ENCODE results near the gene NR2F1-AS1. TPM values are rescaled to one million over a fixed set of nuclear protein-coding genes. Genes with fewer than 3 reads are reported as not detected.
"Not testable (repeated sequence)": the region's sequence is repeated elsewhere in the genome, so short reads cannot be mapped to it uniquely, and the experiment has no call there.

Gene NR2F1-AS1
- total and polyA plus RNA-seq, 2 donors (not counting 1 experiment from before 2014, with no cell fraction given): not detected

DNA sequence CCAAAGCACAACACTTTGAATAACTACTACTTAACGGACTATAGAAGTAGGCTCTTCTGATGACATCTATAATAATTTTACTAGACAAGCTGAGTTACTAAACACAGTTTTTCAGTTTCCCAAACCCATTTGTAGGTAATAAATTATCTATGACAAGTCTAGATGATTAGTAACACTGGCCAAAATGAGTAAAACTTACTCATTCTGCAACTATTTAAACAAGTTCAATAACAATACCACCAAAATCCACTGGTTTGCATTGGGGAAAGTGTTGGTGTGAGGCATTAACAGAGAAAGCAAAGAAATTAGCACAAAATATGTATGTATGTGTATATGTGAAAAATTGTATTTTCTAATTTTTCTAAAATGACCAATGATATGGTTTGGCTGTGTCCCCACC is 119.3 kb downstream of the NR2F1-AS1 start:
- Histone ChIP-seq H3K4me2 (replicated peaks; ENCODE audit: low read depth, low read length, poor library complexity, severe bottlenecking) (no peak overlapping the region), H3K9ac (ENCODE audit: low read length) (no peak overlapping the region), H3K79me2 (ENCODE audit: control insufficient read depth, insufficient read depth, low read length) (no peaks in the 10 kb centered on the region), H3K4me1 (ENCODE audit: control insufficient read depth in 2 of 2, insufficient read depth in 2 of 2, low read length in 2 of 2) (no peaks in the 10 kb centered on the region), H3K27ac (ENCODE audit: low read length in 2 of 2) (no peak overlapping the region), H3K9me3 (ENCODE audit: control extremely low read depth in 1 of 3, control insufficient read depth in 2 of 3, insufficient read depth in 1 of 3, low read length in 2 of 3) (peaks cover 0 to 13% (median 7%) of the 10 kb centered on the region in 3 donors), H3K36me3 (replicated peaks in 1 of 2; ENCODE audit: control extremely low read depth in 1 of 2, control insufficient read depth in 1 of 2, extremely low read depth in 1 of 2, insufficient read depth in 2 of 2, low read length in 1 of 2) (no peaks in the 10 kb centered on the region), H3K27me3 (replicated peaks in 1 of 4; ENCODE audit: control extremely low read depth in 1 of 4, control insufficient read depth in 3 of 4, insufficient read depth in 4 of 4, low read length in 3 of 4) (no peaks in the 10 kb centered on the region), H4K20me1 (ENCODE audit: control insufficient read depth, insufficient read depth, low read length, poor library complexity, severe bottlenecking) (no peaks in the 10 kb centered on the region), H2AFZ (ENCODE audit: insufficient read depth, low read depth, low read length, poor library complexity, severe bottlenecking) (no peak overlapping the region), H3K4me3 (ENCODE audit: control extremely low read depth in 1 of 5, extremely low read depth in 1 of 5, insufficient read depth in 1 of 5, low read depth in 2 of 5, low read length in 4 of 5) (no peak overlapping the region)
- H3K4me1 Mint-ChIP-seq: no peaks in the 10 kb centered on the region
- DNase-seq (no peak), ATAC-seq (ENCODE audit: low read depth) (no peak)
- no peak overlapping the region for H3K27ac Mint-ChIP-seq
- WGBS (ENCODE audit: insufficient coverage): no CpG with 5 or more reads among the region's 1 CpG
- intact Hi-C loops (cut with micrococcal nuclease): no loop called here
- no peak overlapping the region for H3K4me3 Mint-ChIP-seq
- ChIA-PET CTCF (no interaction called here), POLR2A (no interaction called here)
- no peaks in the 10 kb centered on the region for H3K27me3 Mint-ChIP-seq
- no peak for TF ChIP-seq EZH2 (IDR thresholded peaks at IDR 0.05; ENCODE audit: borderline replicate concordance, insufficient read depth, low read depth, low read length, poor library complexity, severe bottlenecking)
- H3K9me3 Mint-ChIP-seq (ENCODE audit: insufficient read depth): peaks cover 4% of the 10 kb centered on the region

DNA sequence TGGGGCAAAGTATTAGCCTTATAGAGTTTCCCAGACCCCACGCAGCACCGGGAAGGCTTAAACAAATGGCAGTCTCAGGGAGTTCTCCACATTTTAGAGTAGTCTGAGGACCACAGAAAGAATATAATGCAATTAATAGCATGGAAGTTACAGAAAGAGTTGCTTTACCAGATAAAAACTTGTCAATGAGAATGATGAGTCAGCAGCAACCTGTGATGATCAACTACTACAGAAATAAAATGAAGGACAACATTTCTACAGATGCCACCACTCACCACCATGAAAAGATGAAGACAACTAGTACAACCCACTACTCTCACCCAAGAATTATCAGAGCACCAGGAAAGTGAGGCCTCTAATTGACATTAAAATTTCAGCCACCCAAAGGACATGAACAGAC is 120.7 kb downstream of the NR2F1-AS1 start:
- intact Hi-C loops (cut with micrococcal nuclease): no loop called here
- H3K4me3 Mint-ChIP-seq: no peak overlapping the region
- Histone ChIP-seq H3K36me3 (replicated peaks in 1 of 2; ENCODE audit: control extremely low read depth in 1 of 2, control insufficient read depth in 1 of 2, extremely low read depth in 1 of 2, insufficient read depth in 2 of 2, low read length in 1 of 2) (no peaks in the 10 kb centered on the region), H3K27me3 (replicated peaks in 1 of 4; ENCODE audit: control extremely low read depth in 1 of 4, control insufficient read depth in 3 of 4, insufficient read depth in 4 of 4, low read length in 3 of 4) (no peaks in the 10 kb centered on the region), H2AFZ (ENCODE audit: insufficient read depth, low read depth, low read length, poor library complexity, severe bottlenecking) (no peak overlapping the region), H3K79me2 (ENCODE audit: control insufficient read depth, insufficient read depth, low read length) (no peaks in the 10 kb centered on the region), H3K4me2 (replicated peaks; ENCODE audit: low read depth, low read length, poor library complexity, severe bottlenecking) (no peak overlapping the region), H3K27ac (ENCODE audit: low read length in 2 of 2) (no peak overlapping the region), H3K4me3 (ENCODE audit: control extremely low read depth in 1 of 5, extremely low read depth in 1 of 5, insufficient read depth in 1 of 5, low read depth in 2 of 5, low read length in 4 of 5) (no peak overlapping the region), H3K9ac (ENCODE audit: low read length) (no peak overlapping the region), H3K4me1 (ENCODE audit: control insufficient read depth in 2 of 2, insufficient read depth in 2 of 2, low read length in 2 of 2) (no peaks in the 10 kb centered on the region), H3K9me3 (ENCODE audit: control extremely low read depth in 1 of 3, control insufficient read depth in 2 of 3, insufficient read depth in 1 of 3, low read length in 2 of 3) (peaks cover 0 to 8% (median 7%) of the 10 kb centered on the region in 3 donors), H4K20me1 (ENCODE audit: control insufficient read depth, insufficient read depth, low read length, poor library complexity, severe bottlenecking) (no peaks in the 10 kb centered on the region)
- peaks cover 4% of the 10 kb centered on the region for H3K9me3 Mint-ChIP-seq (ENCODE audit: insufficient read depth)
- ChIA-PET POLR2A (no interaction called here), CTCF (no interaction called here)
- TF ChIP-seq EZH2 (IDR thresholded peaks at IDR 0.05; ENCODE audit: borderline replicate concordance, insufficient read depth, low read depth, low read length, poor library complexity, severe bottlenecking): no peak
- TF ChIP-seq, protein P1, sequence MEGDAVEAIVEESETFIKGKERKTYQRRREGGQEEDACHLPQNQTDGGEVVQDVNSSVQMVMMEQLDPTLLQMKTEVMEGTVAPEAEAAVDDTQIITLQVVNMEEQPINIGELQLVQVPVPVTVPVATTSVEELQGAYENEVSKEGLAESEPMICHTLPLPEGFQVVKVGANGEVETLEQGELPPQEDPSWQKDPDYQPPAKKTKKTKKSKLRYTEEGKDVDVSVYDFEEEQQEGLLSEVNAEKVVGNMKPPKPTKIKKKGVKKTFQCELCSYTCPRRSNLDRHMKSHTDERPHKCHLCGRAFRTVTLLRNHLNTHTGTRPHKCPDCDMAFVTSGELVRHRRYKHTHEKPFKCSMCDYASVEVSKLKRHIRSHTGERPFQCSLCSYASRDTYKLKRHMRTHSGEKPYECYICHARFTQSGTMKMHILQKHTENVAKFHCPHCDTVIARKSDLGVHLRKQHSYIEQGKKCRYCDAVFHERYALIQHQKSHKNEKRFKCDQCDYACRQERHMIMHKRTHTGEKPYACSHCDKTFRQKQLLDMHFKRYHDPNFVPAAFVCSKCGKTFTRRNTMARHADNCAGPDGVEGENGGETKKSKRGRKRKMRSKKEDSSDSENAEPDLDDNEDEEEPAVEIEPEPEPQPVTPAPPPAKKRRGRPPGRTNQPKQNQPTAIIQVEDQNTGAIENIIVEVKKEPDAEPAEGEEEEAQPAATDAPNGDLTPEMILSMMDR (IDR thresholded peaks at IDR 0.05): no peak
- no peaks in the 10 kb centered on the region for H3K4me1 Mint-ChIP-seq
- H3K27ac Mint-ChIP-seq: no peak overlapping the region
- no peak for ATAC-seq (ENCODE audit: low read depth)
- WGBS (ENCODE audit: insufficient coverage): no CpG with 5 or more reads among the region's 2 CpGs
- no peaks in the 10 kb centered on the region for H3K27me3 Mint-ChIP-seq
- no peak for DNase-seq

DNA sequence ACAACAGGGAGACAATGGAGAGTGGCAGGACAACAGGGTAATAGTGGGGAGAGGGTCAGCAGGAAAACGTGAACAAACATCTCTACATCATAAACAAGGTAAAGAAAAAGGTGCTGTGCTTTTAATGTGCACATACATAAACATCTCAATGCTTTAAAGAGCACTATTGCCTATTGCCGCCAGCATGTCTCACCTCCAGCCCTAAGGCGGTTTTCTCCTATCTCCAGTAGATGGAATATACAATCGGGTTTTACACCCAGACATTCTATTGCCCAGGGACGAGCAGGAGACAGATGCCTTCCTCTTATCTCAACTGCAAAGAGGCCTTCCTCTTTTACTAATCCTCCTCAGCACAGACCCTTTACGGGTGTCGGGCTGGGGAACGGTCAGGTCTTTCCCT is 124.2 kb downstream of the NR2F1-AS1 start:
- H3K79me2 ChIP-seq (ENCODE audit: control insufficient read depth, insufficient read depth, low read length); H3K4me1 ChIP-seq (ENCODE audit: control insufficient read depth in 2 of 2, insufficient read depth in 2 of 2, low read length in 2 of 2); CTCF ChIA-PET; H3K4me2 ChIP-seq (replicated peaks; ENCODE audit: low read depth, low read length, poor library complexity, severe bottlenecking); H3K27me3 Mint-ChIP-seq; H3K27ac Mint-ChIP-seq; DNase-seq; H3K4me1 Mint-ChIP-seq; ATAC-seq (ENCODE audit: low read depth); H3K9ac ChIP-seq (ENCODE audit: low read length); intact Hi-C loops (cut with micrococcal nuclease); H2AFZ ChIP-seq (ENCODE audit: insufficient read depth, low read depth, low read length, poor library complexity, severe bottlenecking); H3K27ac ChIP-seq (ENCODE audit: low read length in 2 of 2); H4K20me1 ChIP-seq (ENCODE audit: control insufficient read depth, insufficient read depth, low read length, poor library complexity, severe bottlenecking); H3K4me3 ChIP-seq (ENCODE audit: control extremely low read depth in 1 of 5, extremely low read depth in 1 of 5, insufficient read depth in 1 of 5, low read depth in 2 of 5, low read length in 4 of 5); H3K9me3 ChIP-seq (ENCODE audit: control extremely low read depth in 1 of 3, control insufficient read depth in 2 of 3, insufficient read depth in 1 of 3, low read length in 2 of 3); H3K4me3 Mint-ChIP-seq; H3K36me3 ChIP-seq (replicated peaks in 1 of 2; ENCODE audit: control extremely low read depth in 1 of 2, control insufficient read depth in 1 of 2, extremely low read depth in 1 of 2, insufficient read depth in 2 of 2, low read length in 1 of 2); POLR2A ChIA-PET; H3K9me3 Mint-ChIP-seq (ENCODE audit: insufficient read depth); H3K27me3 ChIP-seq (replicated peaks in 1 of 4; ENCODE audit: control extremely low read depth in 1 of 4, control insufficient read depth in 3 of 4, insufficient read depth in 4 of 4, low read length in 3 of 4): not testable (repeated sequence)
- 69% methylated on average over 3 of the region's 8 CpGs for WGBS (ENCODE audit: insufficient coverage)
